AG04450 (cell line): ENCODE data around the gene LGI1. TPM values are rescaled to one million over a fixed set of nuclear protein-coding genes. Genes with fewer than 3 reads are reported as not detected.
"Not testable (repeated sequence)": the region's sequence is repeated elsewhere in the genome, so short reads cannot be mapped to it uniquely, and the experiment has no call there.

Experiments used
- CTCF ChIA-PET: fragments of 300-600, 350-600 bp; formaldehyde crosslinking; extraction: SDS; loops from one replicate; lab custom pipeline; 2022; ENCODE audit warnings: antibody characterized with exemption, inconsistent platforms; lab: Charles Lee
- POLR2A ChIA-PET: fragments of 350-600 bp; formaldehyde crosslinking; extraction: SDS; loops from one replicate; lab custom pipeline; 2021; ENCODE audit warnings: antibody characterized with exemption, inconsistent platforms; lab: Yijun Ruan, JAX
- DNase-seq: peaks from one replicate; pipeline ENCODE4 v3.0.0-alpha.2; 2011; ENCODE audit warnings: low read depth, low spot score
- H3K27ac ChIP-seq: one replicate; pipeline ENCODE4 v1.5.1; 2012; ENCODE audit warnings: low read depth, low read length, control low read depth
- H3K27me3 ChIP-seq: one replicate; pipeline ENCODE4 v1.6.0; 2012; ENCODE audit warnings: low read length; ENCODE audit not compliant: control insufficient read depth, insufficient read depth
- H3K4me3 ChIP-seq: 2 replicates; pipeline ENCODE4 v1.5.1; 2011; ENCODE audit warnings: mild to moderate bottlenecking, low read depth, low read length, control low read depth
- H3K9me3 ChIP-seq: 2 replicates; pipeline ENCODE4 v1.5.1; 2012; ENCODE audit warnings: low read length; ENCODE audit not compliant: control insufficient read depth, insufficient read depth
- polyA plus RNA-seq: library from polyadenylated mRNA; depleted of rRNA; stranded (reverse); fragments of >200 nt; gene quantifications from 2 replicates; pipeline ENCODE4 v1.2.3, GENCODE V29; 2011
- TF ChIP-seq, protein P1 (sequence below): IDR thresholded peaks from 2 replicates; pipeline ENCODE4 v1.5.1; 2011; ENCODE audit warnings: low read depth, low read length, control low read depth, inconsistent platforms

Gene LGI1
- polyA plus RNA-seq, 1 experiment = not detected

DNA sequence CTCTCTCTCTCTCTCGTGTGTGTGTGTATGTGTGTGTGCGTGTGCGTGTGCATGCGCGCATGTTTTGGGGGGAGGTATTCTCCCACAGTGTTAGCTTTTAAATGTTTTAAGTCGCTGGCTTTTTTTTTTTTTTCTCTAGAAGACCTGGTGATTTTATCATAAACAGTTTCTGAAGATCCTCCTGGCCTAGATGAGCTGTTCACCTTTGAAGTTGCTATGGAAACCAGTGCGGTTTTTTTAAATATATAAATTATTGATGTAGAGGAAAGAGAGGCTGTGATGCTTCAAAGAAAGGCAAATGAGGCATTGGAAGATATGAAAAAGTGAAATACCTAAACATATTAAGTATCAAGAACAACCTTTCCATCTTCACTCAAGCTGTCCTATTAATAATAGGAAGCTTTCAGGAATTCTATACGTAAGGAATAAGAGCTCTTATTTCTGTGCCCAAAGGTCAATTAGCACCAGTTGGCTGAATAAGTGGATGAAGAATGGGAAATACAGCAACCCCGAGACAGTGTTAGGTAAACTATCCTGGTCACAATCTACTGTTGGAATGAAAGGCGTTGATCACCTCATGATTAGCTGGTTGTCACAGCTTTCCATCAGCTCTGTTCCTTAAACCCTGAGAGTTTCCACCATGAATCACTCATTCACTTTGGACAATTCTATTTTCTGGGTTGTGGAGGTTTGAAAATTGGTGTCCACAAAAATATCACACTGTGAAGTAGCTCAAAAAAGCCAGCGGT lies 69.5 kb downstream of the LGI1 start:
- no peak for DNase-seq
- CTCF ChIA-PET = interaction anchor here (1.0 kb wide), 1 partner anchor 11 kb away, joined by 5 read pairs; no protein-coding TSS in a partner anchor
- Histone ChIP-seq H3K4me3 (no peak overlapping the region), H3K27ac (no peak overlapping the region), H3K9me3 (no peaks in the 10 kb centered on the region), H3K27me3 (peaks cover 2% of the 10 kb centered on the region)
- POLR2A ChIA-PET = interaction anchor here (0.6 kb wide), 1 partner anchor 74 kb away, joined by 3 read pairs; no protein-coding TSS in a partner anchor
- TF ChIP-seq, protein P1, sequence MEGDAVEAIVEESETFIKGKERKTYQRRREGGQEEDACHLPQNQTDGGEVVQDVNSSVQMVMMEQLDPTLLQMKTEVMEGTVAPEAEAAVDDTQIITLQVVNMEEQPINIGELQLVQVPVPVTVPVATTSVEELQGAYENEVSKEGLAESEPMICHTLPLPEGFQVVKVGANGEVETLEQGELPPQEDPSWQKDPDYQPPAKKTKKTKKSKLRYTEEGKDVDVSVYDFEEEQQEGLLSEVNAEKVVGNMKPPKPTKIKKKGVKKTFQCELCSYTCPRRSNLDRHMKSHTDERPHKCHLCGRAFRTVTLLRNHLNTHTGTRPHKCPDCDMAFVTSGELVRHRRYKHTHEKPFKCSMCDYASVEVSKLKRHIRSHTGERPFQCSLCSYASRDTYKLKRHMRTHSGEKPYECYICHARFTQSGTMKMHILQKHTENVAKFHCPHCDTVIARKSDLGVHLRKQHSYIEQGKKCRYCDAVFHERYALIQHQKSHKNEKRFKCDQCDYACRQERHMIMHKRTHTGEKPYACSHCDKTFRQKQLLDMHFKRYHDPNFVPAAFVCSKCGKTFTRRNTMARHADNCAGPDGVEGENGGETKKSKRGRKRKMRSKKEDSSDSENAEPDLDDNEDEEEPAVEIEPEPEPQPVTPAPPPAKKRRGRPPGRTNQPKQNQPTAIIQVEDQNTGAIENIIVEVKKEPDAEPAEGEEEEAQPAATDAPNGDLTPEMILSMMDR = no peak

DNA sequence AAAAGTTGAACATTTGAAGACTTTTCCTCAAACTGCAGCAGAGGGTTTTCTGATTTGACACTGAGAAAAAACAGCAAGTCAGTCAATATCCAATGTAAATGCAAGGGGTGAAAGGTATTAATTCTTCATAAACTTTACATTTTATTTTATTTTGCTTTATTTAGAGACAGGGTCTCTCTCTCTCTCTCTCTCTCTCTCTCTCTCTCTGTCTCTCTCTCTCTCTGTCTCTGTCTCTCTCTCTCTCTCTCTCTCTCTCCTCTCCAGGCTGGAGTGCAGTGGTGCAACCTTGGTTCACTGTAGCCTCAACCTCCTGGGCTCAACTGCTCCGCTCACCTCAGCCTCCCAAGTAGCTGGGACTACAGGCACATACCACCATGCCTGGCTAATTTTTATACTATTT lies 73.3 kb downstream of the LGI1 start:
- CTCF ChIA-PET, DNase-seq, H3K27ac ChIP-seq, H3K27me3 ChIP-seq, POLR2A ChIA-PET, H3K9me3 ChIP-seq, H3K4me3 ChIP-seq: not testable (repeated sequence)

DNA sequence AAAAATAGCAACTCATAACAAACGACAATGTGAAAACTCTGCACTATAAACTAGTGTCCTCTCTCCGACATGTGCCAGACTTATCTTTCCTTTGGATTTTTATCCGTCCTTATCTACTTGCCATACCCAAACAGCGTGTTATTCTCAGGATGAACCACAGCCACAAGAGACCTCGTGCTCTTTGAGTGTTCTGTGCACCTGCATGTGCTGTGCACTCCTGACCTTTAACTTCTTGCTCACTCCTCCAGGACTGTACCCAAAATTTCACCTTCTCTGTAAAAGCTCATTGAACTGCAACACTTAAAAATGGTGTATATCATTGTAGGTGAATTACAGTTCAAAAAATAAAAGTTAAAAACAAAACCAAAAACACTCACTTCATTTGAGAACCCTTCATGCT lies 78.0 kb downstream of the LGI1 start:
- Histone ChIP-seq H3K9me3 (no peaks in the 10 kb centered on the region), H3K27me3 (peaks cover 3% of the 10 kb centered on the region), H3K4me3 (no peak overlapping the region), H3K27ac (no peak overlapping the region)
- DNase-seq = no peak
- ChIA-PET CTCF (no interaction called here), POLR2A (no interaction called here)
- TF ChIP-seq, protein P1 = no peak

DNA sequence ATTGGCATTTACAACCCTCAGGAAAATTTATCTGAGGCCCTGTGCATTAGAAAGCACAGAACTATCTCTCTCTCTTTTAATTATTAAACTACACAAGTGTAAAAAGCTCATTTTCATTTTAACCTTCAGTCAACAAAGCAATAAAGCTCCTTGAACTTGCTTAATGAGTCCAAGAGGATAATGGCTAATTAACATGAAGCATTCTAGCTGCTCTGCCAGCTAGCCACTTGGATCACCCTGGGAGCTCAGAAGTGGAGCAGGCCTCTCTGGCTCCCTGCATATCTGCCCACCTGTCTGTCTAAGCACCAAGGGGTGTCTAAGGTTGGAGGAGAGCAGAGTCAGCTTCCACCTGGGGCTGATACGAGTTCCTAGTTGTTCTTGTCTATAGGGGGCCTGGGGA lies 80.1 kb downstream of the LGI1 start:
- H3K27me3 ChIP-seq = peaks cover 12% of the 10 kb centered on the region
- H3K9me3 ChIP-seq = no peaks in the 10 kb centered on the region
- no peak overlapping the region for H3K4me3 ChIP-seq
- CTCF ChIA-PET = no interaction called here
- H3K27ac ChIP-seq = no peak overlapping the region
- POLR2A ChIA-PET = no interaction called here
- TF ChIP-seq, protein P1 = no peak
- DNase-seq = no peak

DNA sequence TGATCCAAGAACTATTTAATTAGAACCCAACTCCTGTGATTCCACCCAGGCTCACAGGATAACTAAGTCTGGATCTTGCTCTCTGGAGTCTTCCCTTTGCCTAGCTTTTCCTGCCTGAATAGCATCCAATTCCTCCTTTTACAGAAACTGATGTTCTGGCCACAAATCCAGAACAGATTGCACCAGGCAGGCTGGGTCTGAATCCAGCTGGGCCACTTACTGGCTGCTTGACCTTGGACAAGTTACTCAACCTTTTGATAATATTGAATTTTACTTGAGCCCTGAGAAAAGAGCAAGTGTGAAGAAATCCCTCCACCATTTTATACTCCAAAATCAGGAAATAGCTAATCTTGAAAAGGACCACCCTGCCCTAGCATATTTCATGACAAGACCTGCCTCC lies 80.5 kb downstream of the LGI1 start:
- ChIA-PET CTCF (interaction anchor here (1.6 kb wide), 1 partner anchor 606 kb away, joined by 4 read pairs; no protein-coding TSS in a partner anchor), POLR2A (no interaction called here)
- Histone ChIP-seq H3K27ac (no peak overlapping the region), H3K9me3 (no peaks in the 10 kb centered on the region), H3K27me3 (peaks cover 12% of the 10 kb centered on the region), H3K4me3 (no peak overlapping the region)
- DNase-seq = no peak
- TF ChIP-seq, protein P1 = no peak
